A172 (cell line): Measurements from ENCODE around the gene CCN6. TPM values are rescaled to one million over a fixed set of nuclear protein-coding genes. Genes with fewer than 3 reads are reported as not detected.

Experiments used
- DNase-seq: peaks from one replicate; pipeline ENCODE4 v3.0.0-alpha.2; 2015; ENCODE audit warnings: low spot score
- total RNA-seq: library from RNA; depleted of rRNA; stranded (reverse); fragments of >200 nt; shearing (Covaris generic); gene quantifications from 2 replicates; pipeline ENCODE4 v1.2.3, GENCODE V29; 2014; rRNA removed

CCN6 gene
- not detected in 2 replicates for total RNA-seq

- no peak for DNase-seq
Observed at GRCh38 chr6:112054001-112054400, at the start of gene CCN6. TSS of gene CCN6 (plus strand) at chr6:112054104. CDS start at chr6:112054358, 254 bp downstream.

GRCh38 chr6:112004201-112005012 is 49.5 kb upstream of the CCN6 start:
- DNase-seq, result no peak

GRCh38 chr6:112005013-112005371 is 48.9 kb upstream of the CCN6 start:
- DNase-seq, result no peak

- DNase-seq, result no peak
Observed at GRCh38 chr6:112007254-112007653, 46.6 kb upstream of the CCN6 start.

- no peak for DNase-seq
Observed at GRCh38 chr6:112007805-112008204, 46.1 kb upstream of the CCN6 start.

GRCh38 chr6:112008482-112008881 is 45.4 kb upstream of the CCN6 start:
- no peak for DNase-seq

GRCh38 chr6:112010328-112010727 is 43.6 kb upstream of the CCN6 start:
- DNase-seq, result no peak

- DNase-seq, result no peak
Observed at GRCh38 chr6:112013051-112013450, 40.9 kb upstream of the CCN6 start.

- DNase-seq, result no peak
Observed at GRCh38 chr6:112014483-112014882, 39.4 kb upstream of the CCN6 start.

GRCh38 chr6:112015725-112016124 is 38.2 kb upstream of the CCN6 start:
- no peak for DNase-seq

GRCh38 chr6:112016320-112016719 is 37.6 kb upstream of the CCN6 start:
- DNase-seq, result peak; percentile 25

GRCh38 chr6:112017169-112017568 is 36.7 kb upstream of the CCN6 start:
- no peak for DNase-seq

- DNase-seq, result no peak
Observed at GRCh38 chr6:112017760-112018537, 36.0 kb upstream of the CCN6 start.

GRCh38 chr6:112018619-112019416 is 35.1 kb upstream of the CCN6 start:
- DNase-seq, result peak; percentile 61

GRCh38 chr6:112019589-112019988 is 34.3 kb upstream of the CCN6 start:
- DNase-seq, result no peak

- DNase-seq, result no peak
Observed at GRCh38 chr6:112021691-112022310, 32.1 kb upstream of the CCN6 start.

- DNase-seq, result no peak
Observed at GRCh38 chr6:112022749-112023148, 31.2 kb upstream of the CCN6 start.

GRCh38 chr6:112024464-112024863 is 29.4 kb upstream of the CCN6 start:
- DNase-seq, result no peak

GRCh38 chr6:112026933-112027332 is 27.0 kb upstream of the CCN6 start:
- DNase-seq, result no peak

- peak; percentile 33 for DNase-seq
Observed at GRCh38 chr6:112027942-112028674, 25.8 kb upstream of the CCN6 start.
